GM12878 (cell line): ENCODE measurements around the gene C10orf71. TPM values are rescaled to one million over a fixed set of nuclear protein-coding genes. Genes with fewer than 3 reads are reported as not detected.

ENCODE experiments used
- ATAC-seq: fragments of 200-7000 bp; cut with Tn5 transposase; 3 replicates; pipeline ENCODE4 v1.9.1; 2020; ENCODE audit warnings: mild to moderate bottlenecking, moderate library complexity
- BruUV-seq: library from RNA; stranded (reverse); fragments of 400-500 nt; replicated peaks from 2 replicates; lab custom pipeline; 2021; lab: Mats Ljungman, UMichigan
- CTCF ChIA-PET: fragments of 300-600 bp; sonication (Branson Sonifier 250); formaldehyde crosslinking; extraction: SDS; loops from one replicate; lab custom pipeline; 2021; ENCODE audit warnings: inconsistent platforms; lab: Yijun Ruan, JAX
- POLR2A ChIA-PET: fragments of 350-600 bp; formaldehyde crosslinking; extraction: SDS; loops from one replicate; lab custom pipeline; 2021; ENCODE audit warnings: inconsistent platforms; lab: Charles Lee
- RAD21 ChIA-PET: fragments of 300-600 bp; sonication (Branson Sonifier 250); formaldehyde crosslinking; loops from one replicate; lab custom pipeline; 2023; ENCODE audit warnings: antibody characterized with exemption; ENCODE audit not compliant: unreplicated experiment; lab: Charles Lee
- SMC1A ChIA-PET: fragments of 300-600 bp; sonication (Branson Sonifier 250); formaldehyde crosslinking; loops from one replicate; lab custom pipeline; 2023; ENCODE audit not compliant: unreplicated experiment, uncharacterized antibody; lab: Charles Lee
- DNase-seq: peaks from one replicate; pipeline ENCODE4 v3.0.0-alpha.2; 2011; ENCODE audit warnings: low read depth, low spot score
- FAIRE-seq: peaks from 3 replicates; lab custom pipeline; 2011; peaks lifted over from hg19 to GRCh38; lab: Jason Lieb, UNC
- H2AFZ ChIP-seq: 2 replicates; pipeline ENCODE4 v1.6.0; 2011; ENCODE audit warnings: low read depth, low read length, control low read depth; ENCODE audit not compliant: control insufficient read depth
- H3K27ac ChIP-seq: 2 replicates; pipeline ENCODE4 v1.5.1; 2011; ENCODE audit warnings: control low read depth; ENCODE audit not compliant: control insufficient read depth, insufficient read depth
- H3K27me3 ChIP-seq, 2 experiments: replicated peaks in 1 of 2; 2 replicates each; pipeline versions ENCODE4 v1.6.0 to v1.6.1; 2011; ENCODE audit warnings: low read length in 1 of 2; ENCODE audit not compliant: control insufficient read depth in 2 of 2, insufficient read depth in 2 of 2
- H3K36me3 ChIP-seq, 2 experiments: 2 replicates each; pipeline ENCODE4 v1.5.1; 2011; ENCODE audit warnings: low read length in 1 of 2; ENCODE audit not compliant: control insufficient read depth in 2 of 2, insufficient read depth in 2 of 2
- H3K4me1 ChIP-seq: 2 replicates; pipeline ENCODE4 v1.6.1; 2011; ENCODE audit warnings: mild to moderate bottlenecking, low read length, moderate library complexity, mixed read lengths; ENCODE audit not compliant: control insufficient read depth, insufficient read depth
- H3K4me2 ChIP-seq: 2 replicates; pipeline ENCODE4 v1.6.0; 2011; ENCODE audit warnings: control low read depth; ENCODE audit not compliant: control insufficient read depth, insufficient read depth
- H3K4me3 ChIP-seq: fragments of 200-600 bp; sonication (generic); 2 replicates; pipeline ENCODE4 v1.5.1; 2016
- H3K79me2 ChIP-seq: 2 replicates; pipeline ENCODE4 v1.6.0; 2011; ENCODE audit warnings: low read length; ENCODE audit not compliant: control insufficient read depth, insufficient read depth
- H3K9ac ChIP-seq: 2 replicates; pipeline ENCODE4 v1.8.0; 2011; ENCODE audit warnings: low read length, control low read depth, mixed read lengths; ENCODE audit not compliant: control insufficient read depth, insufficient read depth
- H3K9me3 ChIP-seq: replicated peaks from 3 replicates; pipeline ENCODE4 v1.5.1; 2011; ENCODE audit warnings: mild to moderate bottlenecking, low read length; ENCODE audit not compliant: control insufficient read depth, insufficient read depth
- H4K20me1 ChIP-seq: 2 replicates; pipeline ENCODE4 v1.6.0; 2011; ENCODE audit not compliant: control insufficient read depth, insufficient read depth
- BACH1 ChIP-seq: fragments of 450-650 bp; IDR thresholded peaks from 2 replicates; pipeline ENCODE4 v1.6.1; 2017; ENCODE audit warnings: mild to moderate bottlenecking, borderline replicate concordance
- CBFB ChIP-seq: IDR thresholded peaks from 2 replicates; pipeline ENCODE4 v1.6.1; 2016; ENCODE audit warnings: antibody characterized with exemption, low read depth
- ETV6 ChIP-seq, 2 experiments: fragments of 450-650 bp in 1 of 2; IDR thresholded peaks in 1 of 2; conservative IDR thresholded peaks in 1 of 2; 2 replicates each; pipeline ENCODE4 v1.6.1; 2014; ENCODE audit warnings: antibody characterized with exemption in 1 of 2, borderline replicate concordance in 1 of 2, low read depth in 1 of 2, mild to moderate bottlenecking in 1 of 2, moderate library complexity in 1 of 2
- HDGF ChIP-seq: fragments of 450-650 bp; IDR thresholded peaks from 2 replicates; pipeline ENCODE4 v1.6.1; 2016; ENCODE audit warnings: antibody characterized with exemption
- SIX5 ChIP-seq: IDR thresholded peaks from 2 replicates; pipeline ENCODE4 v1.6.1; 2011; ENCODE audit warnings: mild to moderate bottlenecking, low read depth, low read length, moderate library complexity; ENCODE audit not compliant: severe bottlenecking
- ZBED1 ChIP-seq: IDR thresholded peaks from 2 replicates; pipeline ENCODE4 v1.6.1; 2016; ENCODE audit warnings: borderline replicate concordance
- ZNF622 ChIP-seq: fragments of 450-650 bp; IDR thresholded peaks from 2 replicates; pipeline ENCODE4 v1.6.1; 2017; ENCODE audit warnings: mild to moderate bottlenecking, inconsistent platforms
- WGBS: methylation state at CpG from one replicate; pipeline ENCODE4 v1.1.6; 2016; ENCODE audit warnings: low lambda C conversion rate; ENCODE audit not compliant: insufficient replicate concordance, insufficient coverage; ENCODE audit errors: missing lambda C conversion rate; 5-methylcytosine and 5-hydroxymethylcytosine counted together
- in situ Hi-C: fragments of 300-500 bp; cut with MboI; formaldehyde crosslinking; loops from 9 replicates; pipeline ENCODE4 v1.14.3; 2018; ENCODE audit warnings: mixed read lengths
- intact Hi-C: fragments of 100-400 bp; cut with micrococcal nuclease; formaldehyde crosslinking; loops from one replicate; pipeline ENCODE4 v1.14.2; 2022; ENCODE audit not compliant: unreplicated experiment
- polyA plus RNA-seq, 11 experiments: library from polyadenylated mRNA; depleted of rRNA in 4 of 11; unstranded in 6 of 11; stranded (reverse) in 5 of 11; fragments of >200 nt; fragmentation: Nextera tagmentation in 4 of 11; fragmentation: Illumina TruSeq in 1 of 11; extraction: Ambion mirVana in 4 of 11; extraction: Trizol in 1 of 11; gene quantifications; 1 replicate in 1 of 11; 2 replicates in 10 of 11; pipeline versions ENCODE4 v1.2.1 to v1.2.3, GENCODE V29; 2011 to 2016; ENCODE audit warnings: inconsistent platforms in 2 of 11, missing spikeins in 2 of 11, low read depth in 1 of 11
- total RNA-seq, 4 experiments: library from RNA; depleted of rRNA in 3 of 4; stranded (reverse); fragments of >200 nt in 3 of 4; fragmentation: Illumina TruSeq in 1 of 4; extraction: Trizol in 1 of 4; gene quantifications; 2 replicates each; pipeline versions ENCODE4 v1.2.1 to v1.2.3, GENCODE V29; 2013 to 2021
- TF ChIP-seq, protein P1 (sequence below): fragments of 450-650 bp; formaldehyde crosslinking; IDR thresholded peaks from 2 replicates; pipeline ENCODE4 v1.5.0; 2022; ENCODE audit warnings: mild to moderate bottlenecking, missing genetic modification characterization
- TF ChIP-seq, protein P2 (sequence below): fragments of 450-650 bp; conservative IDR thresholded peaks from 2 replicates; pipeline ENCODE4 v1.6.1; 2017; ENCODE audit warnings: mild to moderate bottlenecking, moderate library complexity

The C10orf71 gene
- total and polyA plus RNA-seq, 10 of the 15 experiments (the other 5 are each of a cell fraction or from before 2014, with no cell fraction given): not detected

GRCh38 chr10:49310901-49311554, 12.1 kb downstream of the C10orf71 start:
- Histone ChIP-seq H3K9ac (no peak overlapping the region), H3K27ac (no peak overlapping the region), H3K4me2 (no peak overlapping the region), H3K79me2 (no peaks in the 10 kb centered on the region), H3K36me3 (no peaks in the 10 kb centered on the region), H4K20me1 (no peaks in the 10 kb centered on the region), H3K4me3 (no peak overlapping the region), H2AFZ (no peak overlapping the region), H3K4me1 (peaks cover 13% of the 10 kb centered on the region), H3K27me3 (no peaks in the 10 kb centered on the region; a peak in 1 of 4 replicates), H3K9me3 (no peaks in the 10 kb centered on the region; the same call in 2 of the 3 replicates)
- FAIRE-seq (no peak), ATAC-seq (no peak), DNase-seq (no peak)
- in situ Hi-C loops (no loop called here), intact Hi-C loops (no loop called here)
- ChIA-PET CTCF (no interaction called here), SMC1A (no interaction called here), POLR2A (no interaction called here), RAD21 (no interaction called here)
- TF ChIP-seq BACH1 (no peak), ZNF622 (no peak), ZBED1 (no peak), CBFB (no peak)
- 48% methylated on average over 7 of the region's 7 CpGs for WGBS
- no TSS peak for BruUV-seq

- in situ Hi-C loops: no loop called here
- ATAC-seq (no peak), DNase-seq (no peak), FAIRE-seq (no peak)
- intact Hi-C loops: no loop called here
- Histone ChIP-seq H3K9me3 (no peaks in the 10 kb centered on the region; the same call in 2 of the 3 replicates), H2AFZ (no peak overlapping the region), H3K79me2 (no peaks in the 10 kb centered on the region), H3K4me2 (no peak overlapping the region), H3K9ac (no peak overlapping the region), H3K4me3 (no peak overlapping the region), H3K27ac (no peak overlapping the region), H4K20me1 (no peaks in the 10 kb centered on the region), H3K27me3 (no peaks in the 10 kb centered on the region; a peak in 1 of 4 replicates), H3K4me1 (peaks cover 13% of the 10 kb centered on the region), H3K36me3 (no peaks in the 10 kb centered on the region)
- WGBS: 53% methylated on average over 4 of the region's 4 CpGs
- POLR2A ChIA-PET: no interaction called here
- CTCF ChIA-PET: no interaction called here
- BruUV-seq: no TSS peak
- RAD21 ChIA-PET: no interaction called here
- SMC1A ChIA-PET: no interaction called here
- TF ChIP-seq ETV6 (conservative IDR thresholded peaks at IDR 0.05 in 1 of 2, IDR thresholded peaks at IDR 0.05 in 1 of 2; ENCODE audit: borderline replicate concordance in 1 of 2, low read depth in 1 of 2): no peak
- TF ChIP-seq, protein P1, sequence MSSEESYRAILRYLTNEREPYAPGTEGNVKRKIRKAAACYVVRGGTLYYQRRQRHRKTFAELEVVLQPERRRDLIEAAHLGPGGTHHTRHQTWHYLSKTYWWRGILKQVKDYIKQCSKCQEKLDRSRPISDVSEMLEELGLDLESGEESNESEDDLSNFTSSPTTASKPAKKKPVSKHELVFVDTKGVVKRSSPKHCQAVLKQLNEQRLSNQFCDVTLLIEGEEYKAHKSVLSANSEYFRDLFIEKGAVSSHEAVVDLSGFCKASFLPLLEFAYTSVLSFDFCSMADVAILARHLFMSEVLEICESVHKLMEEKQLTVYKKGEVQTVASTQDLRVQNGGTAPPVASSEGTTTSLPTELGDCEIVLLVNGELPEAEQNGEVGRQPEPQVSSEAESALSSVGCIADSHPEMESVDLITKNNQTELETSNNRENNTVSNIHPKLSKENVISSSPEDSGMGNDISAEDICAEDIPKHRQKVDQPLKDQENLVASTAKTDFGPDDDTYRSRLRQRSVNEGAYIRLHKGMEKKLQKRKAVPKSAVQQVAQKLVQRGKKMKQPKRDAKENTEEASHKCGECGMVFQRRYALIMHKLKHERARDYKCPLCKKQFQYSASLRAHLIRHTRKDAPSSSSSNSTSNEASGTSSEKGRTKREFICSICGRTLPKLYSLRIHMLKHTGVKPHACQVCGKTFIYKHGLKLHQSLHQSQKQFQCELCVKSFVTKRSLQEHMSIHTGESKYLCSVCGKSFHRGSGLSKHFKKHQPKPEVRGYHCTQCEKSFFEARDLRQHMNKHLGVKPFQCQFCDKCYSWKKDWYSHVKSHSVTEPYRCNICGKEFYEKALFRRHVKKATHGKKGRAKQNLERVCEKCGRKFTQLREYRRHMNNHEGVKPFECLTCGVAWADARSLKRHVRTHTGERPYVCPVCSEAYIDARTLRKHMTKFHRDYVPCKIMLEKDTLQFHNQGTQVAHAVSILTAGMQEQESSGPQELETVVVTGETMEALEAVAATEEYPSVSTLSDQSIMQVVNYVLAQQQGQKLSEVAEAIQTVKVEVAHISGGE (CRISPR knock-in tag): no peak
- TF ChIP-seq SIX5: no peak
- no peak for TF ChIP-seq HDGF
- TF ChIP-seq, protein P2, sequence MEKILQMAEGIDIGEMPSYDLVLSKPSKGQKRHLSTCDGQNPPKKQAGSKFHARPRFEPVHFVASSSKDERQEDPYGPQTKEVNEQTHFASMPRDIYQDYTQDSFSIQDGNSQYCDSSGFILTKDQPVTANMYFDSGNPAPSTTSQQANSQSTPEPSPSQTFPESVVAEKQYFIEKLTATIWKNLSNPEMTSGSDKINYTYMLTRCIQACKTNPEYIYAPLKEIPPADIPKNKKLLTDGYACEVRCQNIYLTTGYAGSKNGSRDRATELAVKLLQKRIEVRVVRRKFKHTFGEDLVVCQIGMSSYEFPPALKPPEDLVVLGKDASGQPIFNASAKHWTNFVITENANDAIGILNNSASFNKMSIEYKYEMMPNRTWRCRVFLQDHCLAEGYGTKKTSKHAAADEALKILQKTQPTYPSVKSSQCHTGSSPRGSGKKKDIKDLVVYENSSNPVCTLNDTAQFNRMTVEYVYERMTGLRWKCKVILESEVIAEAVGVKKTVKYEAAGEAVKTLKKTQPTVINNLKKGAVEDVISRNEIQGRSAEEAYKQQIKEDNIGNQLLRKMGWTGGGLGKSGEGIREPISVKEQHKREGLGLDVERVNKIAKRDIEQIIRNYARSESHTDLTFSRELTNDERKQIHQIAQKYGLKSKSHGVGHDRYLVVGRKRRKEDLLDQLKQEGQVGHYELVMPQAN: no peak
- no peak for TF ChIP-seq CBFB
Observed at GRCh38 chr10:49311555-49312236, 12.7 kb downstream of the C10orf71 start.
